Measurements from ENCODE around the gene ALS2.

DNA sequence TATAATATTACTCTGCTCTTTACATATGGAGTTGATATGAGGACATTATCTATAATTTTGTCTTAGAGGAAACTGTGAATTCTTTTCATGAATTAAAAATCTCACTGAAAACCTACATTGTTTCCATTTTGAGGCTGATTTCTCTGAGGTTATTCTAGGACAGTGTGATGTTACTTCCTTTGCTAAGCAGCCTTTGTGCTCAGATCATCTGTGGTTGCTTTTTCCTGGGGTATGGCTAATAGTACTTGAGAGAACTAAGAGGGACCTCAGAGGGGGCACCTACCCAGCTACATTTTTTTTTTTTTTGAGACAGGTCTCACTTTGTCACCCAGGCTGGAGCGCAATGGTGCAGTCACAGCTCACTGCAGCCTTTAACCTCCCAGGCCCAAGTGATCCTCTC is 73.6 kb downstream of the ALS2 start:
- TF ChIP-seq, protein P1, sequence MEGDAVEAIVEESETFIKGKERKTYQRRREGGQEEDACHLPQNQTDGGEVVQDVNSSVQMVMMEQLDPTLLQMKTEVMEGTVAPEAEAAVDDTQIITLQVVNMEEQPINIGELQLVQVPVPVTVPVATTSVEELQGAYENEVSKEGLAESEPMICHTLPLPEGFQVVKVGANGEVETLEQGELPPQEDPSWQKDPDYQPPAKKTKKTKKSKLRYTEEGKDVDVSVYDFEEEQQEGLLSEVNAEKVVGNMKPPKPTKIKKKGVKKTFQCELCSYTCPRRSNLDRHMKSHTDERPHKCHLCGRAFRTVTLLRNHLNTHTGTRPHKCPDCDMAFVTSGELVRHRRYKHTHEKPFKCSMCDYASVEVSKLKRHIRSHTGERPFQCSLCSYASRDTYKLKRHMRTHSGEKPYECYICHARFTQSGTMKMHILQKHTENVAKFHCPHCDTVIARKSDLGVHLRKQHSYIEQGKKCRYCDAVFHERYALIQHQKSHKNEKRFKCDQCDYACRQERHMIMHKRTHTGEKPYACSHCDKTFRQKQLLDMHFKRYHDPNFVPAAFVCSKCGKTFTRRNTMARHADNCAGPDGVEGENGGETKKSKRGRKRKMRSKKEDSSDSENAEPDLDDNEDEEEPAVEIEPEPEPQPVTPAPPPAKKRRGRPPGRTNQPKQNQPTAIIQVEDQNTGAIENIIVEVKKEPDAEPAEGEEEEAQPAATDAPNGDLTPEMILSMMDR (conservative IDR thresholded peaks at IDR 0.05; ENCODE audit: low read length): no peak
- no peak for TF ChIP-seq EZH2phosphoT487 (IDR thresholded peaks at IDR 0.05; ENCODE audit: borderline replicate concordance, low read depth, low read length)
